22Rv1 (cell line): Measurements from ENCODE around the gene DEGS1.

Experiments used
- H3K27ac ChIP-seq: fragments of 450-650 bp; 2 replicates; pipeline ENCODE4 v1.5.1; 2017
- CTCF ChIP-seq: fragments of 450-650 bp; IDR thresholded peaks from 2 replicates; pipeline ENCODE4 v1.5.1; 2017; ENCODE audit warnings: mild to moderate bottlenecking
- ZFX ChIP-seq: fragments of 450-650 bp; IDR thresholded peaks from 2 replicates; pipeline ENCODE4 v1.6.1; 2017; ENCODE audit warnings: antibody characterized with exemption, borderline replicate concordance

DEGS1 gene

GRCh38 chr1:224170343-224170742 lies 12.7 kb upstream of the DEGS1 start:
- H3K27ac ChIP-seq, result no peak overlapping the region
- no peak for TF ChIP-seq CTCF
- TF ChIP-seq ZFX, result no peak

DNA sequence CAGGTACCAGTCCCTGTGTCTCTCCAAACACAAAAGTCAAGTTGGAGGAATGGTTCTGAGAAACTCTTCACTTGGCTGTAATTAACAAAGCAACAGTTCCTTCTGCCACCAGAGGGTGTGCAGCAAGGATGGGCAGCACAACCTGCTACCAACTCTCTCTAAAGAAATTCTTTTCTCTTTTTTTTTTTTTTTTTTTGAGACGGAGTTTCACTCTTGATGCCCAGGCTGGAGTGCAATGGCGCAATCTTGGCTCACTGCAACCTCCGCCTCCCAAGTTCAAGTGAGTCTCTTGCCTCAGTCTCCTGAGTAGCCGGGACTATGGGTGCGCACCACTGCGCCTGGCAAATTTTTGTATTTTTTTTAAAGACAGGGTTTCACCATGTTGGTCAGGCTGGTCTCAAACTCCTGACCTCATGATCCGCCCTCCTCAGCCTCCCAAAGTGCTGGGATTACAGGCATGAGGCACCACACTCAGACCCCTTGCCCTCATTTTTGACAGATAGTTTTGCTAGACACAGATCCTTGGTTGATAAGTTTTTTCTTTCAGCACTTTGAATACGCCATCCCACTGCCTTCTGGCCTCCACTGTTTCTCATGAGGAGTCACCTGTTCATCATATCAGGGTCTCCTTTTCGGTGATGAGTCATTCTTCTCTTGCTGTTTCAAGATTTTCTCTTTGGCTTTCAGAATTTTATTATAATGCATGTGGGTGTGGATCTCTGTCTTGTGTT lies 12.1 kb upstream of the DEGS1 start:
- no peak overlapping the region for H3K27ac ChIP-seq
- no peak for TF ChIP-seq ZFX
- TF ChIP-seq CTCF, result peak; percentile 86

DNA sequence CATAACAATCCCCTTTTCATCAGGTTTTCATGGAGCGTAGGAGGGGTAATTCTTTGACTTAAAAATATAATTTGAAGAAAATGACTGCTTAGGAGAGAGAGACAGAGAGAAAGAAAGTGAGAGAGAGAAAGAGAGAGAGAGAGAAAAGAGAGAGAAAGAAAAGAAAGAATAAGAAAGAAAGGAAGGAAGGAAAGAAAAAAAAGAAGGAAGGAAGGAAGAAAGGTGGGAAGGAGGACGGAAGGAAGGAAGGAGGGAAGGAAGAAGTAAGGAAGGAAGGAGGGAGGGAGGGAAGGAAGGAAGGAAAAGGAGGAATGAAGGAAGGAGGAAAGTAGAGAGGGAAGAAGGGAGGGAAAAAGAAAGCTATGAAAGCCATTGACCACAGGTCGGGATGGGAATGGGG lies 10.8 kb upstream of the DEGS1 start:
- TF ChIP-seq CTCF (no peak), ZFX (no peak)
- H3K27ac ChIP-seq, result no peak overlapping the region

GRCh38 chr1:224173523-224173922 lies 9.5 kb upstream of the DEGS1 start:
- no peak for TF ChIP-seq ZFX
- no peak for TF ChIP-seq CTCF
- peak overlapping the region; percentile 68 for H3K27ac ChIP-seq

GRCh38 chr1:224175617-224176016 lies 7.4 kb upstream of the DEGS1 start:
- H3K27ac ChIP-seq, result 0 out of 2 replicates have a peak overlapping the region, but pooled peaks have one; percentile 22
- TF ChIP-seq ZFX, result no peak
- no peak for TF ChIP-seq CTCF

GRCh38 chr1:224177356-224177999 lies 5.6 kb upstream of the DEGS1 start:
- no peak overlapping the region for H3K27ac ChIP-seq
- no peak for TF ChIP-seq CTCF
- TF ChIP-seq ZFX, result no peak

DNA sequence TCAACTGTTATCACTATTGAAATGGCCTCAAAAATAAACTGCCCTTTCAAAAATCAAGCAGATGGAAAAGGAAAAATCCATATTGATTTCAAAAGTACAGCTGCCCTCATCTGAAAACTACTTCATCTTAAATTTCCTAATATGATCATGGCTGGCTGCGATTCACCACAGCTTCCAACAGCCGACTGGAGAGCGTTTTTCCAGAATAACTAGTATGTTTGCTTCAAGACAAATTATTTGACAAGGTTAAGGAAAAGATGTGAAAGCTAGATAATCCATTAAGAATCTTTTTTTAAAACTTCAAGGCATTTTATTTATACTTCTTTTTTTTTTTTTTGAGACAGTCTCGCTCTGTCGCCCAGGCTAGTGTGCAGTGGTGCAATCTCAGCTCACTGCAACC lies 4.1 kb upstream of the DEGS1 start:
- no peak overlapping the region for H3K27ac ChIP-seq
- TF ChIP-seq ZFX, result no peak
- TF ChIP-seq CTCF, result no peak
